ENCODE results near the gene ELMO1.

The ELMO1 gene

GRCh38 chr7:37471619-37472018, 23.0 kb upstream of the ELMO1 start:
- no peak for DNase-seq

DNA sequence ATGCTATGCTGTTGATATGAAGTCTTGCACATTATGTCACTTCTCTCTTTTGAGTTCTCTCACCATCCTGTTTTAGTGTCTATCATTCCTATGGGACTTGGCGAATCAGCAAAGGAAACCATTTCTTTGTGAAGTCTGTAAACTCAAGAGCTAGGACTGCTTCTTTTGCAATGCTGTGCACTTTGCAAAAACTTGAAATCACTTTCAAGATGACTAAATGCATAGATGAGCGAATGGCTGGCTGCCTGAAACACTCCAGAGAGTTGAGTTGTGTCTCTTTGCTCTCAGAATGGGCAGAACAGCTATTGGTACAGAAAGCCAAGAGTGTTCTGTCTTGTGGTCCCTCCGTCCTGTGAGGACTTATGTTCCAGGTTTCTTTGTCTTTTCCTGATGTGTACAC, 18.3 kb upstream of the ELMO1 start:
- no peak for DNase-seq

GRCh38 chr7:37462138-37462537, 13.5 kb upstream of the ELMO1 start:
- DNase-seq: no peak

GRCh38 chr7:37455081-37455480, 6.4 kb upstream of the ELMO1 start:
- DNase-seq: no peak

DNA sequence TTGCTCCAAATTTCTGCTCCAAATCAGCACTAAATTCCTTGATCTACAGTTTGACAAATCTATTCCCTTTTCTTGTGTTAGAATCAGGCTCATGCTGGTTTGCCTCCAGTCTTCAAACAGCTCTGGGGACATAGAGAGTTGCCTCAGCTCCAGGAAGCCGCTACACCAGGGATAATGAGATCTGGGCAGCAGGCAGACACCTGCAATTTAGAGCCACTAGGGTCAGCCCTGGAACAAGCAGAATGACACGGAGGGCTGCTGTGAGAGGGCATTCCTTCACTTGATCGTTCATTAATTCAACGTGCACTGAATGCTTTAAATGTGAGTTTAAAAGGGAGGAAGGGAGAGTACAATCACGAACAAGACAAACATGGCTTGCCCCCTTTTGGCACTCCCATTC, 3.7 kb upstream of the ELMO1 start:
- DNase-seq: no peak

DNA sequence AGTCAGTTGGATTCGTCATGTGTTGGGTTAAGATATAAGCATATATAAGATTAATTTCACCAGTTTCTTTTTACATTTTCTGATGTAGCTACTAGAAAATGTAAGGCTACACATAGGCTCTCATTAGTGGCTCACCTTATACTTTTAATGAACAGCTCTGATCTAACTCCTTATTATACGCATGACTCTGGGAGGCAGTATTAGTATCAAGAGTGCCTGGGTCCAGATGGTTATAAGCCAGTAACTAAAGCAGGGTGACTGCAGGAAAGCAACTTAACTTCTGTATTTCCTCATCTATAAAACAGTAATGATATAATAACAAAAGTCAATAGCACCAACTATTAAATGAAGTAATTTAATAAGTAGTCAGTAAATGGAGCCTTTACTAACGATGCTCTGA, 1.4 kb upstream of the ELMO1 start:
- no peak for DNase-seq

DNA sequence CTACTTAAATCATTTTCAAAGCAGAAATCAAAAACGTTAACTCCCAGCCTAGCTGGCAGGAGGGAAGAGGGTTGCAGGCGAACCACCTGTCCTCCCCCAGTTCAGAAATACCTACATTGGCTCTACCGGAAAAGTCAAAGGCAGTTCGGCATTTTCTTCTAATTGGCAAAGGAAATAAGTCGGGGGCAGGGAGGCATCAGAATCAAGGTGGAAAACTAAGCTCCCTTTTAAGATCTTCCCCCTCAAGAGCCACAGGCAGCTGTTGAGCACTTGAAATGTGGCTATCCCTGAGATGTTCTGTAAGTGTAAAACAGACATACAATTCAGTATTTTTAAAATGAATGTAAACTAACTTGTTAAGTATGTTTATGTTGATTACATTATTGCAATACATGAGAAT, 957 bp upstream of the ELMO1 start:
- no peak for DNase-seq

DNA sequence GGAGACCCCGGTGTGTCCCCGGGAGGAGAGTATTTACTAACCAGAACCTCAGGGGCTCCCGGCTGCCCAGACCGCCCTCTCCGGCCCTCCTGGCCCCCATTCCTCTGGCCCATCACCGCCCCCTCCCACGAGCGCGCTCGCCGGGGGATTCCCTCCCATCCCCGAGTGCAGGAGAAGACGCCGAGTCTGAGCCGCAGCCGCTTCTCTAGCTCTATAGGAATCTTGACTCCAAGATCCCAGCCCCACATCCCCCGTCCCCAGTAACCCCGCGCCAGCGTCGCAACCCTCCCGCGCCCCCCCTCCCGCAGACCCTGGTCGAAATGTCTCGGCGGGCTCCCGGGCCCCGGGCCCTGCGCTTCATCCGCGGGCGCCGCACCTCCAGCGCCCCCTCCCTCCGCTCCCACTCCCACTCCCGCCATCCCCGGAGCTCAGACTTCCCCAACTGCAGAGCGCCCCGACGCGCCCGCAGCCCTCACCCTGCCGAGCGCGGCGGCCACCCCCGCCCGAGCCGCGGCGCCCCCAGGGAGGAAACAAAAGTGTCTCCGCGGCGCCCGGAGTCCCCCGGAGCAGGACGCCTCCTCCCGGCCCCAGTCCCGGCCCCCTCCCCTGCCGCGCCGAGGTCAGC, 541 bp downstream of the ELMO1 start:
- no peak for DNase-seq

- no peak for DNase-seq
Measured at GRCh38 chr7:37446371-37446770, 2.3 kb downstream of the ELMO1 start.

- DNase-seq: no peak
Measured at GRCh38 chr7:37445790-37446189, 2.9 kb downstream of the ELMO1 start.

DNA sequence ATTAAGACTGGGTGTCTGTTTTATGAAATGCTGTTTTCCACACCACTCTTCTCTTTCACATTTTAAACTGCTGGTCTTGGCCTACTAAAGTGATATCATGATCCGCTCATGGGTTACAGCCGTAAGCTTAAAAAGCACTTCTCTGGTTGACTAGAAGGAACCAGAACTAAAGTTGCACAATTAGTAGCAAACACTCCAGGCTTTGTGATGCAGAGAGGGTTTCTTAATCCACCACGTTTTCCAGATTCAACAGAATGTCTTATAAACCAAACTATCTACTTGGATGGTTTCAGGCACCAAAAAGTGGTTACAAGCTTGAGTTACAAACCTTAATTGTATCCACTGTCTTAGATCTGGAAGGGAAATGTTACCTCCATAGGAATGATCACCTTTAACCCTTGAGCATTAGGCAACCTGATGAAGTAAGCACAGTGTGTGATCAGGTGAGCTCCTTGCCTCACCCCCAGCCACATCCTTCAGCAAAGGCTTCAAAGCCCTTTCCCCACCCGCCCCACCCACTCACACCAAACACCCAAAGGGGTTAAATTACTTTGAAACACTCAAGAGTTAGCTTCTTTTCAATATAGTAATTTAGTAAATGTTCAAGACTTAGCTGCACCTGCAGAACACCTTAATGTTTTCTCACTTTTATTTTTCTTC, 3.5 kb downstream of the ELMO1 start:
- peak; percentile 23 for DNase-seq

DNA sequence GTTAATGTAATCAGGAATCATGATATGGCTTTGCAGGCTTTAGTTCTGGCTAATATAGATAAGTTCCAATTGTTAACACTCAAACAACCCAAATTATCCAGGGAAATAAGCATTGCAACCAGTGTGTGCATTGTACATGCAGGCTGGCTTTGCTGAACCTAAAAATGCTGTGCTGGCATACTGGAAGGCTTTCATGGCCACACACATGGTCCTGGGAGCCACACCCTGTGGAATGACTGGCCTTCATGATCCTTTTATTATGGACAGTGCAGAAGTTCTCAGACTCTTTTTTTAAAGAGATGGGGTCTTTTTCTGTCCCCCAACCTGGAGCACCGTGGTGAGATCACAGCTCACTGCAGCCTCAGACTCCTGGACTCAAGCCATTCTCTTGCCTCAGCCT, 5.0 kb downstream of the ELMO1 start:
- no peak for DNase-seq

DNA sequence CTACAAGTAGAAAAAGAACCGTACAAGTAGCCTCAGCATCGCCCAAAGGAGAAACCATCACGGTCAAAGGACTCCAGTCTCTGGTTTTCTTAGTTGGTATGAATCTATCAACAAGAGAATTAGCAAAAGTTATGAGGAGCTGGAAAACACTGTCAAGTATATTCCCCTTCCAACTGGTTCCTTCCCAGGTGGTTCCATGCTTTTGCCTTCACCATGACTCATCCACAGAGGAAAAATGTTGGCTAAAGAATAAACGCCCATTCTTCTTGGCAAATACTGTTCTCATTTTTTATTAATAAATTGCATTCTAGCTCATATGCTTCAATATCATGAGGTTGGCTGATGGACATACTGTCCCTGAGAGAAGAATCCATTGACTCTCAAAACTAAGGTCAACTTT, 6.4 kb downstream of the ELMO1 start:
- DNase-seq: no peak

DNA sequence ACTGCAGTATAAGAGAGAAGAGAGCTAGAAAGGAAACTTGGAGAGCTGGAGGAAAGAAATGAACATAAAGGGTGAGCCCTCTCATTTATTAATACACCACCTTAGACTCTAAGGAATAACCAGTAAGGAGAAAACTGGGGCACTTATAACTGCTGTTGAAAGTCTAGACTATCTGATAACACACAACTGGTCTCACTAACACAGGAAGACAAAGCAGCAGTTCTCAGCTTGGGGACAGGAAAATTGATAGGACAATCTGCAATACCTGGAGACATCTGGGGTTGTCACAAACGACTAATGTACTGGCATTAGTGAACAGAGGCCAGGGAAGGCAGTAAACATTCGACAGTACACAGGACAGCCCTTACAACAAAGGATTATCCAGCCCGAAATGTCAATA, 6.8 kb downstream of the ELMO1 start:
- no peak for DNase-seq

GRCh38 chr7:37441386-37441760, 7.3 kb downstream of the ELMO1 start:
- no peak for DNase-seq

DNA sequence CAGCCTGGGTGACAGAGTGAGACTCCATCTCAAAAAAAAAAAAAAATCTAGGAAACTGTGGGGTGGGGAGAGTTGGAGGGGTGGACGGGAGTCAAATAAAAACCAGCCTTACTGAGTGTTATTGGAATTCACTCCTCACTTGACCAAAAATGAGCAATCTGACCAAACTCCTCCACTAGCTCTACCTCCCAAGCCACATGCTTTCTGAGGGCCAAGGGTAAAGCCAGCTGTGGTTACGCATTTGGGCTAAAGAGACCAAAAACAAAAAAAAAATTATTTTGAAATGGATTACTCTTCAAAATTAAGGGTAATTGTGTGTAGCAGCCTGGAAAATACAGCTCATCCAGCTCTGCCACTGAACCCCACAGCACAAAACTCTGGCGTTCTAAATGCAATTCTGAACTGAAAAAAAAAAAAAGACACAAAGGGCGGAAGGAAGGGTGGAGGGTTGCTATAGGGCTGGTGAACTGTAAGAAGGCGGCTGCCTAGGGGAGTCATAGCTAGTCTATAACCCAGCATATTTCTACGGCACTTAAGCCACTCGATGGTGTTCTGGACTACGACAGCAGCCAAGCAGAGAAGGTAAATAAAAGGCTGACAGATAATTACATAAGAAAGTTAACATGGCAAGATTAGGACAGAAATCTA, 7.8 kb downstream of the ELMO1 start:
- no peak for DNase-seq

GRCh38 chr7:37439653-37440026, 9.0 kb downstream of the ELMO1 start:
- no peak for DNase-seq

GRCh38 chr7:37438906-37439652, 9.6 kb downstream of the ELMO1 start:
- no peak for DNase-seq

GRCh38 chr7:37435156-37435855, 13.4 kb downstream of the ELMO1 start:
- DNase-seq: no peak

DNA sequence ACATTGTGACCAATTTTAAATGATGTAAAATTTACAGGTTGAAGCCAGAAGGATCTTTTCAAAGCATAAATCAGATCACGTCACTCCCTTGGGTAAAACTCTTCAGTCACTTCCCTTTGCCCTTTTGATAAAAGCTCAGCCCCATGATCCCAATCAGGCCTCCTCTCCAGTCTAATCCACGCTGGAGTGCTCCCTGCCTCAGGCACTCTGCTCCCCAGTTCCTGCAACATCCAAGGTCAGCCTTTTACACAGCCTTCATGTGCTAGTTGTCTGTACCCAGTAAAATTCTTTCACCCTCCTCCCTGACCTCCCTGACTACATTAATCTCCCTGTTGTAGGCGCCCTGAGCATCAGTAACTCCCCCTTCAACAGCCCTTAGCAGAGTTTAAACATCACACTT, 14.1 kb downstream of the ELMO1 start:
- DNase-seq: no peak

DNA sequence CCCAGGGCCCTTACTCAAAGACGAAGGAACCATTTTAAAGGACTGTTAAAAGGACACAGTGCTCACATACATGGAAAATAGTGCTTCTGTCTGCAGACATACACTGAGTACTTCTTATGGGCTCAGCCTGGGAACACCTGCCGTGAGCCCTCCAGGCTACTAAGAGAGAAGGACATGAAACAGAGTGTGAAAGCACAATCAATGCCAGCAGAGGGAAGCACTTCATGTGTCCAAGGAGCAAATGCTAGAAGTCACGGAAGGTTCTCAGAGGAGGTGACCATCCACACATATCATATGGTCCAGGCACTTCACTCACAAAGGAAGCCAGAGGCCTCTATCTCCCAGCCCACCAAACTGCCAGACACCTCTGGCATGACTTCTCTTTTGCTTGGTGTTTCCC, 15.5 kb downstream of the ELMO1 start:
- DNase-seq: peak; percentile 19

GRCh38 chr7:37432281-37432920, 16.3 kb downstream of the ELMO1 start:
- DNase-seq: no peak

GRCh38 chr7:37431413-37431812, 17.3 kb downstream of the ELMO1 start:
- no peak for DNase-seq

Data from midbrain (tissue), 1 donor.